ENCODE measurements around the gene TBC1D2B. TPM values are rescaled to one million over a fixed set of nuclear protein-coding genes. Genes with fewer than 3 reads are reported as not detected.

Gene TBC1D2B
- total RNA-seq, 4 donors from 2014 or later: 4.7 to 9.6 (median 8.1) TPM

DNA sequence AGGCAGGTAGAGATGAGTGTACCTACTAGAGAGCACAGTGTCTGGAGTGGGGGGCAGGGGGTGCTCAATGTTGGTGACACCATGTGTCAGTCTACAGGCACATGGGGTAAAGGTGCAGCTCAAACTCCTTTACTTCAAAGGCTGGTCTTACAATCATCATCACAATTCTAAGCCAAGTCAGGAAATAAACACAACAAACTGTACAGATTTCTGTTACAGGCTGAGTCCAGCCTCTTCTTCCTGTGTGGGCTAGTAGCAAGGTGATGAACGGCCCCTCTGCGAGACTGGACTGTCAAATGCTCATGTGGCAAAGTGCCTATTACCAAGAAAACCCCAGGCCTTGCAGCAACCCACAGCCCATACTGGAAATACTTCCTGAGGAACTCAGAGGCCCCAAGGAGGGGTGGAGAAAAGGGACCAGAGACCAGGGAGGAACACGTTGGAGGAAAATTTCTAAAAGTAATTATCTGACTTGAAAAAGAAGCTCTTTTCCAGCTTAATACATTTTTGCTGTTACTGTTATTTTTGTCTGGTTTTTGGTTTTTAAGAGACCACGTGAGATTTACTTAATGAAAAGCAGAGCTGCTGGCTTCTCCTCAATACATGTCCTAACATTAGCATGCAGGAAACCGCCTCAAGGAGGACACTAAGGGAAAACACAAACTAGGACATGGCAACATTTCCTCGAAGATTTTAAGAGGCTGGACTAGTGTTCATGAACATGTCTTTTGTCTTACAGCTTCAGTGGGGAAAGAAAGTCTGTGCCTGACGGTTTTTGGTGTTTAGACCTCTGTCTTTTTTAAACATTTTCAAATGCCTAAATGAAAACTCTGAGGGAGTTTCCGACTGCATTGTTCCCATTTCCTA, 29.5 kb downstream of the TBC1D2B start:
- peak overlapping the region; percentile 48 to 58 (median 53) for H3K27ac ChIP-seq
- in situ Hi-C loops (cut with MboI; ENCODE audit: low sequenced_read_pairs in 4 of 4): no loop called here

DNA sequence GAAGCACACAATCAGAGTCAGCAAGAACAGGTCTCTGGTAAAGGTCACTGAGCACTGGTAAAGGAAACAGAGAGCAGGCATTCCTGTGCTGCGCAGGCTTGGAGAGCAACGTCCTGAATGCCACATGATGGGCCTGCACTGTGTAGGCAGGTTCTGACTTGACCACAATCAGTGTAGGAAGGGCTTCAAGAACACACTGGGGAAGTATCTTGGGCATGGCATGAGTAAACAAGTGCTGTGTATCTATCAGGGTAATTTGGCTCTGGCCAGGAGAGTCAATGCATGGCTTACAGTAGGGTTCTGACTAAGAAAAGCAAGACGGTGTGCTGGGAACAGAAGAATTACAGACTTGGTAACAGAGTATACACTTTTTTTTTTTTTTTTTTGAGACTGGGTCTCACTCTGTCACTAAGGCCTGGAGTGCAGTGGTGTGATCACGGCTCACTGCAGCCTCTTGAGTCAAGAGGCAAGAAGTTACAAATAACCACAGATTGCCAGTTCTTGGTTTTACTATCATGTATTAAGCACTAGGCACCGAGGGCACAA, 30.6 kb downstream of the TBC1D2B start:
- H3K4me1 ChIP-seq: peaks cover 21 to 32% of the 10 kb centered on the region in 2 donors
- no peak for DNase-seq
- H3K9me3 ChIP-seq: no peaks in the 10 kb centered on the region
- H3K4me3 ChIP-seq: no peak overlapping the region
- ATAC-seq: no peak
- H3K27ac ChIP-seq: peak overlapping the region in 3 of 4 donors; percentile 48 to 58 (median 54)
- H3K36me3 ChIP-seq: peaks cover 0 to 15% of the 10 kb centered on the region in 2 donors
- in situ Hi-C loops (cut with MboI; ENCODE audit: low sequenced_read_pairs in 4 of 4): no loop called here
- intact Hi-C loops (cut with DNase I; ENCODE audit: low total_unique reads): no loop called here
- H3K27me3 ChIP-seq: no peaks in the 10 kb centered on the region
- TF ChIP-seq POLR2A (IDR thresholded peaks at IDR 0.05): no peak
- TF ChIP-seq, protein P1, sequence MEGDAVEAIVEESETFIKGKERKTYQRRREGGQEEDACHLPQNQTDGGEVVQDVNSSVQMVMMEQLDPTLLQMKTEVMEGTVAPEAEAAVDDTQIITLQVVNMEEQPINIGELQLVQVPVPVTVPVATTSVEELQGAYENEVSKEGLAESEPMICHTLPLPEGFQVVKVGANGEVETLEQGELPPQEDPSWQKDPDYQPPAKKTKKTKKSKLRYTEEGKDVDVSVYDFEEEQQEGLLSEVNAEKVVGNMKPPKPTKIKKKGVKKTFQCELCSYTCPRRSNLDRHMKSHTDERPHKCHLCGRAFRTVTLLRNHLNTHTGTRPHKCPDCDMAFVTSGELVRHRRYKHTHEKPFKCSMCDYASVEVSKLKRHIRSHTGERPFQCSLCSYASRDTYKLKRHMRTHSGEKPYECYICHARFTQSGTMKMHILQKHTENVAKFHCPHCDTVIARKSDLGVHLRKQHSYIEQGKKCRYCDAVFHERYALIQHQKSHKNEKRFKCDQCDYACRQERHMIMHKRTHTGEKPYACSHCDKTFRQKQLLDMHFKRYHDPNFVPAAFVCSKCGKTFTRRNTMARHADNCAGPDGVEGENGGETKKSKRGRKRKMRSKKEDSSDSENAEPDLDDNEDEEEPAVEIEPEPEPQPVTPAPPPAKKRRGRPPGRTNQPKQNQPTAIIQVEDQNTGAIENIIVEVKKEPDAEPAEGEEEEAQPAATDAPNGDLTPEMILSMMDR (IDR thresholded peaks at IDR 0.05 in 4 of 5, conservative IDR thresholded peaks at IDR 0.05 in 1 of 5): no peak

More for the DNA sequence above, 29.5 kb downstream of the TBC1D2B start:
- Histone ChIP-seq H3K4me3 (no peak overlapping the region), H3K27me3 (no peaks in the 10 kb centered on the region), H3K4me1 (peaks cover 26 to 42% of the 10 kb centered on the region in 2 donors), H3K36me3 (peaks cover 0 to 14% of the 10 kb centered on the region in 2 donors), H3K9me3 (no peaks in the 10 kb centered on the region)
- intact Hi-C loops (cut with DNase I; ENCODE audit: low total_unique reads): no loop called here
- ATAC-seq (peak; percentile 51 to 57), DNase-seq (no peak)
- TF ChIP-seq, protein P1 (IDR thresholded peaks at IDR 0.05 in 4 of 5, conservative IDR thresholded peaks at IDR 0.05 in 1 of 5): no peak
- TF ChIP-seq POLR2A (IDR thresholded peaks at IDR 0.05): no peak

DNA sequence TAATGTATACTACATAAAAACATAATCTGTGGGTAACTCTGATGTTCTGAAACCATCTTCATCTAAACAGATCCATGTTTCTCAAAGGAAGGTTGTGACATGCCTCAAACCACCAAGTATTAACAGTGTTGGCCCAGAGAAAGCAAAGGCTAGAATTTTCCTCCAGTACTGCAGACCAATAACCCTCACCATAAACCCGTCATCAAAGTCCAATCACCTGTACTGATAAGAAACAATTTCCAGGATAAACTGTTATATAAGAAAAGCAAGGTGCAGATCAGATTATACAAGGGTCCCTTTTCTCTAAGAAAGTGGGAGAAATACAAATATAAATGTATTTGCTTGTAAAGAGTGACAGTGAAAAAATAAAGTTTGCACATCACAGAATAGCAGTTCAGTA, 32.3 kb downstream of the TBC1D2B start:
- Histone ChIP-seq H3K4me1 (peaks cover 18 to 26% of the 10 kb centered on the region in 2 donors), H3K4me3 (no peak overlapping the region), H3K27ac (no peak overlapping the region), H3K9me3 (no peaks in the 10 kb centered on the region), H3K36me3 (peaks cover 0 to 15% of the 10 kb centered on the region in 2 donors), H3K27me3 (no peaks in the 10 kb centered on the region)
- TF ChIP-seq POLR2A (IDR thresholded peaks at IDR 0.05): no peak
- TF ChIP-seq, protein P1 (IDR thresholded peaks at IDR 0.05 in 4 of 5, conservative IDR thresholded peaks at IDR 0.05 in 1 of 5): no peak
- ATAC-seq (no peak), DNase-seq (no peak)
- intact Hi-C loops (cut with DNase I; ENCODE audit: low total_unique reads): no loop called here
- in situ Hi-C loops (cut with MboI; ENCODE audit: low sequenced_read_pairs in 4 of 4): no loop called here

DNA sequence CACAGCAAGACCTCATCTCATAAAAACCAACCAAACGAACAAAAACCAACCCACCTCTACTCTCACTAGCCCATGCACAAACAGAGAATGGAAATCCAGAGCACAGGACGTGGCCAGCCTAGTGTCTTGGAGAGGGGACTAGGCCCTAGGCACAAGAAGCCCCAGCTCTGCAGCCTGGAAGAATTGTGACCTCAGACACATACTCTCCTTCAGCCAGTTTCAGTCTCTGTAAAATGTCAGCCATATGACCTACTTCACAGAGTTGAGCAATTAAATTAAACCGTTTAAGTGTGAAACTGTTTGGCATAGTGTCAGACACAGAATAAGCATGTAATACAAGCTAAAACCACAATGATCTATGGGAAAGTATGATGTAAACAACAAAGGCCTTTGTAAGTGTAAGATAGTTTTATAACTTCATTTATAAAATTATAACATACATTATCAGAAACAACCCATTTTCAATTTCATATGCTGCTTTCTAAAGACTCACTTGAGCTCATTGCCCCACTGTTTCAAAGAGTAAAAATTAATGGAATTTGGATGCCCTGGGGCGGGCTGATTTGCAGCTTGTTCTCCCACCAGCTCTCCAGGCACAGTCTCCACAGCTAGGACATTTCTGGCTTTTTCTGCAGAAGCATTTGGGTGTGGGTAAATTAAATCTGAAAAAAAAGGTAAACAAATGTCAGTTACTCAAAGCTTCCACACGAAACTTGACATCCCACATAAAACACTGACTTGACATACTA, 32.9 kb downstream of the TBC1D2B start:
- peaks cover 0 to 15% of the 10 kb centered on the region in 2 donors for H3K36me3 ChIP-seq
- DNase-seq (no peak), ATAC-seq (no peak)
- no peaks in the 10 kb centered on the region for H3K9me3 ChIP-seq
- intact Hi-C loops (cut with DNase I; ENCODE audit: low total_unique reads) (no loop called here), in situ Hi-C loops (cut with MboI; ENCODE audit: low sequenced_read_pairs in 4 of 4) (no loop called here)
- TF ChIP-seq POLR2A (IDR thresholded peaks at IDR 0.05): no peak
- TF ChIP-seq, protein P1 (IDR thresholded peaks at IDR 0.05 in 4 of 5, conservative IDR thresholded peaks at IDR 0.05 in 1 of 5): no peak
- H3K4me3 ChIP-seq: no peak overlapping the region
- H3K4me1 ChIP-seq: peaks cover 18 to 23% of the 10 kb centered on the region in 2 donors
- H3K27me3 ChIP-seq: no peaks in the 10 kb centered on the region
- H3K27ac ChIP-seq: no peak overlapping the region

Data from gastrocnemius medialis (tissue), 4 donors.